Endothelial cell of umbilical vein (primary cell): ENCODE data around the gene LPIN2.

Experiments
- EZH2 ChIP-seq: IDR thresholded peaks from 2 replicates; pipeline ENCODE4 v1.6.1; 2012; ENCODE audit warnings: borderline replicate concordance, low read depth, mild to moderate bottlenecking, moderate library complexity, low read length, inconsistent platforms; ENCODE audit not compliant: severe bottlenecking
- GATA2 ChIP-seq: IDR thresholded peaks from 2 replicates; pipeline ENCODE4 v1.7.0; 2011; ENCODE audit warnings: low read depth, mild to moderate bottlenecking, moderate library complexity, mixed read lengths, low read length; ENCODE audit not compliant: insufficient read length, insufficient read depth
- MYC ChIP-seq: IDR thresholded peaks from one replicate; pipeline ENCODE4 v1.6.1; 2011; ENCODE audit warnings: mild to moderate bottlenecking, low read depth, low read length
- POLR2A ChIP-seq: IDR thresholded peaks from 2 replicates; pipeline ENCODE4 v1.6.1; 2012; ENCODE audit warnings: low read depth, mild to moderate bottlenecking, control low read depth, low read length
- POLR2AphosphoS5 ChIP-seq: IDR thresholded peaks from 2 replicates; pipeline ENCODE4 v1.6.1; 2012; ENCODE audit warnings: low read depth, mild to moderate bottlenecking, control low read depth, low read length, moderate library complexity; ENCODE audit not compliant: insufficient read depth
- TF ChIP-seq, protein P1 (sequence below), 2 donors: IDR thresholded peaks; 1 replicate in 1 of 2; 2 replicates in 1 of 2; pipeline ENCODE4 v1.5.1; 2011; ENCODE audit warnings: low read length in 2 of 2, mild to moderate bottlenecking in 2 of 2, moderate library complexity in 2 of 2, control low read depth in 1 of 2, inconsistent platforms in 1 of 2, low read depth in 1 of 2; ENCODE audit not compliant: insufficient read depth in 1 of 2; ENCODE audit errors: extremely low read depth in 1 of 2
- TF ChIP-seq, protein P2 (sequence below): IDR thresholded peaks from 2 replicates; pipeline ENCODE4 v1.6.1; 2011; ENCODE audit not compliant: insufficient read depth, insufficient read length

DNA sequence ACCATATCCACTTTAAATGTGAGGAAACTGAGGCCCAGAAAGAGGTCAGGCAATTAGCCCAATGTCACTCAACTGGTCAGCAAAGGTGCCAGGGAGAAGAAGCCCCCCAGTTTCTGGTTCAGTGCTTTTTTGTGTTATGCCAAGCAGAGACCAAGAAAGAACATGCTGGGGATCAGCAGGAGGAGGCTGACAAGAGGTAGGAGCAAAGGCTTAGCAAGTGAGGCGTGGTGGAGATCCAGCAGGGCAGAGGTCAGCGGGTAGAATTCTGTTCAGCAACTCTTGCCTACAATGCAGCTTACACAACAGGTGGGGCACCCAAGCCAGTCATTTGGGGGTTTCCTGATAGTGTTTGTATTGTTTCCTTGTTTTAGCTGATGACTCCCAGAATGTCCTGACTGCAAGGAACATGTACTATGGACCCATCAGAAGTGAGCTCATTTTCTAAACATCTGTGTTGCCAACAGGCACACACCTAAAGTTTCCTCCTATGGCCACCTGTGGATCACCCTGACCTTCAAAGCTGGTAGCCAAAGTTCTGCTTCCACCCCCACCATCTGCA is 28.2 kb downstream of the LPIN2 start:
- TF ChIP-seq, protein P1, sequence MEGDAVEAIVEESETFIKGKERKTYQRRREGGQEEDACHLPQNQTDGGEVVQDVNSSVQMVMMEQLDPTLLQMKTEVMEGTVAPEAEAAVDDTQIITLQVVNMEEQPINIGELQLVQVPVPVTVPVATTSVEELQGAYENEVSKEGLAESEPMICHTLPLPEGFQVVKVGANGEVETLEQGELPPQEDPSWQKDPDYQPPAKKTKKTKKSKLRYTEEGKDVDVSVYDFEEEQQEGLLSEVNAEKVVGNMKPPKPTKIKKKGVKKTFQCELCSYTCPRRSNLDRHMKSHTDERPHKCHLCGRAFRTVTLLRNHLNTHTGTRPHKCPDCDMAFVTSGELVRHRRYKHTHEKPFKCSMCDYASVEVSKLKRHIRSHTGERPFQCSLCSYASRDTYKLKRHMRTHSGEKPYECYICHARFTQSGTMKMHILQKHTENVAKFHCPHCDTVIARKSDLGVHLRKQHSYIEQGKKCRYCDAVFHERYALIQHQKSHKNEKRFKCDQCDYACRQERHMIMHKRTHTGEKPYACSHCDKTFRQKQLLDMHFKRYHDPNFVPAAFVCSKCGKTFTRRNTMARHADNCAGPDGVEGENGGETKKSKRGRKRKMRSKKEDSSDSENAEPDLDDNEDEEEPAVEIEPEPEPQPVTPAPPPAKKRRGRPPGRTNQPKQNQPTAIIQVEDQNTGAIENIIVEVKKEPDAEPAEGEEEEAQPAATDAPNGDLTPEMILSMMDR (IDR thresholded peaks at IDR 0.05; ENCODE audit: extremely low read depth in 1 of 2, insufficient read depth in 1 of 2, low read depth in 1 of 2, low read length in 2 of 2), result no peak
- TF ChIP-seq POLR2A, result no peak
- TF ChIP-seq EZH2, result no peak
- TF ChIP-seq MYC, result no peak
- no peak for TF ChIP-seq POLR2AphosphoS5
- no peak for TF ChIP-seq GATA2
- TF ChIP-seq, protein P2, sequence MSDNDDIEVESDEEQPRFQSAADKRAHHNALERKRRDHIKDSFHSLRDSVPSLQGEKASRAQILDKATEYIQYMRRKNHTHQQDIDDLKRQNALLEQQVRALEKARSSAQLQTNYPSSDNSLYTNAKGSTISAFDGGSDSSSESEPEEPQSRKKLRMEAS, result no peak
